PC-9 (cell line): ENCODE data around the gene GLT8D2. TPM values are rescaled to one million over a fixed set of nuclear protein-coding genes. Genes with fewer than 3 reads are reported as not detected.

Source experiments
- BruUV-seq: library from RNA; stranded (reverse); fragments of 400-500 nt; replicated peaks from 2 replicates; lab custom pipeline; 2021; lab: Mats Ljungman, UMichigan
- CTCF ChIA-PET: fragments of 300-600 bp; sonication (Branson Sonifier 250); formaldehyde crosslinking; loops from one replicate; lab custom pipeline; 2022; ENCODE audit warnings: antibody characterized with exemption; lab: Charles Lee
- POLR2A ChIA-PET: fragments of 300-600 bp; sonication (Branson Sonifier 250); formaldehyde crosslinking; loops from one replicate; lab custom pipeline; 2022; ENCODE audit warnings: antibody characterized with exemption; ENCODE audit not compliant: unreplicated experiment; lab: Charles Lee
- DNase-seq, 2 experiments: peaks; one replicate each; pipeline versions ENCODE4 v3.0.0 to v3.0.0-alpha.2; 2015 to 2022; ENCODE audit warnings: mixed read lengths in 1 of 2
- H2AFZ ChIP-seq: fragments of 200-600 bp; sonication (generic); 2 replicates; pipeline ENCODE4 v1.8.1; 2017; ENCODE audit warnings: antibody characterized with exemption
- H3F3A ChIP-seq: fragments of 200-600 bp; sonication (generic); 2 replicates; pipeline ENCODE4 v1.8.1; 2017; ENCODE audit warnings: antibody characterized with exemption, mild to moderate bottlenecking, low read depth; ENCODE audit not compliant: insufficient read depth
- H3K27ac ChIP-seq: fragments of 200-600 bp; sonication (generic); 2 replicates; pipeline ENCODE4 v1.6.1; 2016; ENCODE audit warnings: mixed run types
- H3K27me3 ChIP-seq: fragments of 200-600 bp; sonication (generic); 2 replicates; pipeline ENCODE4 v1.6.1; 2016; ENCODE audit warnings: low read depth, mixed run types; ENCODE audit not compliant: insufficient read depth
- H3K36me3 ChIP-seq: fragments of 200-600 bp; sonication (generic); 2 replicates; pipeline ENCODE4 v1.6.1; 2016; ENCODE audit warnings: low read depth, mixed run types
- H3K4me1 ChIP-seq: fragments of 200-600 bp; sonication (generic); replicated peaks from 2 replicates; pipeline ENCODE4 v1.6.1; 2016; ENCODE audit warnings: mixed run types; ENCODE audit not compliant: insufficient read depth
- H3K4me2 ChIP-seq: fragments of 200-600 bp; sonication (generic); 2 replicates; pipeline ENCODE4 v1.6.1; 2017; ENCODE audit warnings: mixed run types
- H3K4me3 ChIP-seq: fragments of 200-600 bp; sonication (generic); 2 replicates; pipeline ENCODE4 v1.6.1; 2016; ENCODE audit warnings: mixed run types
- H3K79me2 ChIP-seq: fragments of 200-600 bp; sonication (generic); 2 replicates; pipeline ENCODE4 v1.6.1; 2017; ENCODE audit warnings: low read depth, mixed run types
- H3K9me2 ChIP-seq: fragments of 200-600 bp; sonication (generic); 2 replicates; pipeline ENCODE4 v1.8.1; 2017; ENCODE audit warnings: mild to moderate bottlenecking; ENCODE audit not compliant: insufficient read depth
- H3K9me3 ChIP-seq: fragments of 200-600 bp; sonication (generic); 2 replicates; pipeline ENCODE4 v1.8.1; 2016; ENCODE audit warnings: low read depth; ENCODE audit not compliant: insufficient read depth
- H4K20me1 ChIP-seq: fragments of 200-600 bp; sonication (generic); 2 replicates; pipeline ENCODE4 v1.8.1; 2017; ENCODE audit not compliant: insufficient read depth
- EZH2 ChIP-seq: fragments of 200-600 bp; sonication (generic); IDR thresholded peaks from 2 replicates; pipeline ENCODE4 v1.8.0; 2017; ENCODE audit warnings: antibody characterized with exemption, low read depth
- intact Hi-C: fragments of 100-400 bp; cut with micrococcal nuclease; formaldehyde crosslinking; loops from one replicate; pipeline ENCODE4 v1.10.0; 2022; ENCODE audit not compliant: unreplicated experiment
- total RNA-seq: library from RNA; stranded (reverse); gene quantifications from 2 replicates; pipeline ENCODE4 v1.2.3, GENCODE V29; 2021
- TF ChIP-seq, protein P1 (sequence below): fragments of 200-600 bp; sonication (generic); conservative IDR thresholded peaks from 2 replicates; pipeline ENCODE4 v1.6.1; 2017; ENCODE audit warnings: mixed run types, antibody characterized with exemption, mild to moderate bottlenecking, moderate library complexity

The GLT8D2 gene
- total RNA-seq, 1 experiment from 2014 or later: 0.31 TPM

DNA sequence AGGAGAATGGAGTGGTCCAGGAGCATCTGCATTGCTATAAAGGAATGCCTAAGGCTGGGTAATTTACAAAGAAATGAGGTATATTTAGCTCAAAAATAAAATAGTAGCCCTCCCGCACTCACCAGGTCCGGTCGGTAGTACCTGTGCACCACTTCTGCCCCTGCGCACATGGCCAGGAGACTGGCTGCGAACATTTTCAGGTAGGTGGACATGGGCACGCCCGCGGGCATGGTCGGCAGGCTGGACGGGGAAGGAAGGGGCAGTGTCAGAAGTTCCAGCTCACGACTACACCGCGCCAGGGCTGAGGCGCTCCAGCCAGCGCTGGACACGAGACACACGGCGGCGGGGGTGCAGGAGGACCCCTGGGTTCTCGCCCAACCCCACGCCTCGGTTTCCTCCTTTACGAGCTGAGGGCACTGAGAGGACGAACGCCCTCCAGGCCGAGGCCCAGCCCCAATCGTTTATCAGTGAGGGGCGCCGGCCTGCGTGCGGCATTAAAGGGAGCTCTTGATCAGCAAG is 93.4 kb downstream of the GLT8D2 start:
- POLR2A ChIA-PET: interaction anchor here (0.6 to 1.0 kb wide), 3 partner anchors 9 to 1253 kb away, joined by 3 to 19 read pairs (median 4); partner anchors contain the start of genes NT5DC3 and TDG
- Histone ChIP-seq H3K4me3 (peak overlapping the region; percentile 97), H2AFZ (peak overlapping the region; percentile 84), H3K9me2 (no peaks in the 10 kb centered on the region), H3K4me1 (peaks cover 22% of the 10 kb centered on the region), H3K27me3 (no peaks in the 10 kb centered on the region), H3K36me3 (peaks cover 20% of the 10 kb centered on the region; the same call in 1 of the 2 replicates), H3K79me2 (peaks cover 34% of the 10 kb centered on the region), H4K20me1 (0 out of 2 replicates have a peak, but pooled peaks cover 3% of the 10 kb centered on the region), H3F3A (peaks cover 25% of the 10 kb centered on the region), H3K9me3 (no peaks in the 10 kb centered on the region), H3K27ac (peak overlapping the region; percentile 75), H3K4me2 (peak overlapping the region; percentile 86)
- intact Hi-C loops: loop anchor here (1.0 kb wide), 2 partner anchors 9 to 26 kb away; partner anchors contain the start of genes HSP90B1 and TDG
- BruUV-seq: TSS peak; percentile 31
- peak; percentile 34 to 41 for DNase-seq
- no peak for TF ChIP-seq EZH2
- TF ChIP-seq, protein P1, sequence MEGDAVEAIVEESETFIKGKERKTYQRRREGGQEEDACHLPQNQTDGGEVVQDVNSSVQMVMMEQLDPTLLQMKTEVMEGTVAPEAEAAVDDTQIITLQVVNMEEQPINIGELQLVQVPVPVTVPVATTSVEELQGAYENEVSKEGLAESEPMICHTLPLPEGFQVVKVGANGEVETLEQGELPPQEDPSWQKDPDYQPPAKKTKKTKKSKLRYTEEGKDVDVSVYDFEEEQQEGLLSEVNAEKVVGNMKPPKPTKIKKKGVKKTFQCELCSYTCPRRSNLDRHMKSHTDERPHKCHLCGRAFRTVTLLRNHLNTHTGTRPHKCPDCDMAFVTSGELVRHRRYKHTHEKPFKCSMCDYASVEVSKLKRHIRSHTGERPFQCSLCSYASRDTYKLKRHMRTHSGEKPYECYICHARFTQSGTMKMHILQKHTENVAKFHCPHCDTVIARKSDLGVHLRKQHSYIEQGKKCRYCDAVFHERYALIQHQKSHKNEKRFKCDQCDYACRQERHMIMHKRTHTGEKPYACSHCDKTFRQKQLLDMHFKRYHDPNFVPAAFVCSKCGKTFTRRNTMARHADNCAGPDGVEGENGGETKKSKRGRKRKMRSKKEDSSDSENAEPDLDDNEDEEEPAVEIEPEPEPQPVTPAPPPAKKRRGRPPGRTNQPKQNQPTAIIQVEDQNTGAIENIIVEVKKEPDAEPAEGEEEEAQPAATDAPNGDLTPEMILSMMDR: no peak
- CTCF ChIA-PET: interaction anchor here (0.5 kb wide), 1 partner anchor 152 kb away, joined by 5 read pairs; no protein-coding TSS in a partner anchor

DNA sequence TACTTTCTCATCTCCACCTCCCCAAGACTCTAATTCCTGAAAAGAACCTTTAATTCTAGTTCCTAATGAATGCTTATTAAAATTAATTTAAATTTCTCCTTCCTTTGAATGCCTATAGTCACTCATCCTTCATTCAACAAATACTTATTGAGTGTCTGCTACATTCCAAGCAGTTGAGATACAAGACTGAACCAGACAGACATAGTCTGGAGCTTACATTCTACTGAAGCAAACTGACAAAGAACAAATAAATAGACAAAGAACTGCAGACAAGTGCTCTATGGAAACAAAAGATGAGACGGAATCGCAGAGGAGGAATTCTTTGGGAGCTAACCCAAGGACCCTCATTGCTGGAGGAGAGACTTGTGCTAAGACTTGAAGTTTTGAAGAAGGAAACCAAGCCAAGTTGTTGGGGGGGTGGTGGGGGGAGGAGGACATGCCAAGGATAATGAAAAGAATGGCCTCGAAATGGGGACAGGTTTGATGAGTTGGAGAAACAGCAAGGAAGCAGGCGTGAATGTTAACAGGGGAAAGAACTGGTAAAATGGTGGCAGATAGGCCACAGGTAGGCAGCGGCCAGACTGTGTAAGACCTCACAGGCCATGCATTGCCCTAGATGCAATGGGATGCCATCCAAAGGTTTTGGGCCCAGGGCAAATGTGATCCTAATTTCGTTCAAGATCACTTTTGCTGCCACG is 94.0 kb downstream of the GLT8D2 start:
- CTCF ChIA-PET: no interaction called here
- peak overlapping the region; percentile 84 for H2AFZ ChIP-seq

DNA sequence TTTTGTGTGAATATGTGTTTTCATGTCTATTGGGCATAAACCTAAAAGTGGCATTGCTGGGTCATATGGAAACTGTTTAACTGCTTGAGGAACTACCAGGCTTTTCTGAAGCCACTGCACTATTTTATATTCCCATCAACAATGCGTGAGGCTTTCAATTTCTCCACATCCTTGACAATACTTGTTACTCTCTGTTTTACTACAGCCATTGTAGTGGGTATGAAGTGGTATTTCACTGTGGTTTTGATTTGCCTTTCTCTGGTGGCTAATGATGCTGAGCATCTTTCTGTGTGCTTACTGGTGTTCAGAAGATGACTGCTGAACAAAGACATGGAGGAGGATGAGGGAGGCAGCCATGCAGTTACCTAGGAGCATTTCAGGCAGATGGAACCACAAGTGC is 97.5 kb downstream of the GLT8D2 start:
- H3K4me3 ChIP-seq: no peak overlapping the region
- DNase-seq: no peak
- TF ChIP-seq EZH2: no peak
- TF ChIP-seq, protein P1: no peak
- H3K27me3 ChIP-seq: no peaks in the 10 kb centered on the region
- BruUV-seq: no TSS peak
- peaks cover 16% of the 10 kb centered on the region; the same call in 1 of the 2 replicates for H3K4me1 ChIP-seq
- ChIA-PET POLR2A (no interaction called here), CTCF (no interaction called here)
- no peaks in the 10 kb centered on the region for H3K9me2 ChIP-seq
- H3F3A ChIP-seq: peaks cover 55% of the 10 kb centered on the region
- H3K27ac ChIP-seq: no peak overlapping the region
- peaks cover 43% of the 10 kb centered on the region for H3K36me3 ChIP-seq
- no peak overlapping the region for H2AFZ ChIP-seq
- H4K20me1 ChIP-seq: peaks cover 10% of the 10 kb centered on the region; the same call in 1 of the 2 replicates
- peaks cover 34% of the 10 kb centered on the region for H3K79me2 ChIP-seq
- H3K9me3 ChIP-seq: no peaks in the 10 kb centered on the region
- intact Hi-C loops: no loop called here
- no peak overlapping the region for H3K4me2 ChIP-seq

More for the DNA sequence above, 94.0 kb downstream of the GLT8D2 start:
- Histone ChIP-seq H3K9me3 (no peaks in the 10 kb centered on the region), H3K27me3 (no peaks in the 10 kb centered on the region), H4K20me1 (0 out of 2 replicates have a peak, but pooled peaks cover 3% of the 10 kb centered on the region), H3K9me2 (no peaks in the 10 kb centered on the region), H3K79me2 (peaks cover 34% of the 10 kb centered on the region), H3K4me2 (peak overlapping the region; percentile 86), H3K4me3 (peak overlapping the region; percentile 97), H3K36me3 (peaks cover 24% of the 10 kb centered on the region; the same call in 1 of the 2 replicates), H3K4me1 (peaks cover 22% of the 10 kb centered on the region), H3K27ac (peak overlapping the region; percentile 75), H3F3A (peaks cover 32% of the 10 kb centered on the region)
- intact Hi-C loops: loop anchor here (1.0 kb wide), 1 partner anchor 26 kb away; the partner anchor contains the start of gene HSP90B1
- POLR2A ChIA-PET: interaction anchor here (0.8 to 1.0 kb wide), 2 partner anchors 10 to 1016 kb away, joined by 19 to 22 read pairs; partner anchors contain the start of gene TDG
- TF ChIP-seq, protein P1: no peak
- no peak for TF ChIP-seq EZH2
- BruUV-seq: no TSS peak
- DNase-seq: no peak
